ENCODE measurements around the gene CYBC1. TPM values are rescaled to one million over a fixed set of nuclear protein-coding genes. Genes with fewer than 3 reads are reported as not detected.

CYBC1 gene
- total RNA-seq, result 100 to 1,000 TPM; 236 to 249 TPM
- 100 to 1,000 TPM; 166 to 237 TPM for polyA plus RNA-seq

DNA sequence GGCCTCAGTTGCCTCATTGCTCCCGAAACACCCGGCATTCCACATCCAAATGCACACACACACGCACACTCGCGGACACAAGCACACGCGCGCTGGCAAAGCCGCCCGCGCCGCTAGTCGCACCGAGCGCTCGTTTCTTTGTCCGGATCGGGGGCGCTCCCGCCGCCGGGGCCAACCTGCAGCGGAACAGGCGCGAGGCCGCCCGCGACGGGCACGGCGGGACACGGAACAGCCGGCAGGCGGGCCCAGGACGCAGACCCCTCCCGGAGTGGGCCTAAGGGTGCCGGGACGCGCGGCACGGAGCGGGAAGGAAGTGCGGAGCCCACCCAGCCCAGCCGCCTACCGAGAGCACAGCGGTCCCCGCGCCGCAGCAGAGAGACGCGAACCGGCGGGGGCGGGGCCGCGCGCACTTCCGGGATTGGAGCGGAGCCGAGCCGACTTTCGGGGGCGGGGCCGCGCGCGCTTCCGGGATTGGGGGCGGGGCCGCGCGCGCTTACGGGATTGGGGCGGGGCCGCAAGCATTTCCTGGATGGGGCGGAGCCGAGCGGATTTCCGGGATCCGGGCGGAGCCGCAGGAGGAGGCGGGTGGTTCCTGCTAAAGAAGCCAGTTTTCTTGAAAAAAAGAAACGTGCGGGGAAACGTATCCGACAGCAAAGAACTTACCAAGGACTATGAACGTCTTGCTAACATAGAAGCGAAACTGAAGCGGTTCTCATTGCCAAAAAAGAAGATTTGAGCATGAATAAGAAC is at the start of gene CYBC1:
TSS of gene CYBC1 (minus strand) at position 396 of the 750 bp plus-strand sequence. CDS start 1,498 bp downstream, outside the sequence.
- no peaks in the 10 kb centered on the region for H3K9me3 ChIP-seq (ENCODE audit: control insufficient read depth in 1 of 2, low read length in 2 of 2)
- H3K27me3 Mint-ChIP-seq, result no peaks in the 10 kb centered on the region
- no peaks in the 10 kb centered on the region for H3K9me3 Mint-ChIP-seq
- peak within 1 kb of the TSS; percentile 86 for H3K27ac ChIP-seq (ENCODE audit: low read depth, low read length)
- H3K4me3 Mint-ChIP-seq, result peak within 1 kb of the TSS; percentile 86 to 98 (median 94)
- peaks cover 44% of the 10 kb centered on the region for H3K4me1 ChIP-seq (ENCODE audit: insufficient read depth, low read length)
- POLR2A ChIA-PET (ENCODE audit: partially characterized antibody), result interaction anchor here (1.4 to 3.3 kb wide), 4 partner anchors 8 to 46 kb away, joined by 3 to 50 read pairs (median 14); partner anchors contain the start of gene NARF
- peak within 1 kb of the TSS; percentile 93 to 99 (median 96) for H3K27ac Mint-ChIP-seq
- H3K4me1 Mint-ChIP-seq, result peaks cover 22 to 48% (median 30%) of the 10 kb centered on the region in 4 donors
- no peaks in the 10 kb centered on the region for H3K27me3 ChIP-seq (ENCODE audit: insufficient read depth, low read length)
- peaks cover 0 to 17% of the 10 kb centered on the region in 2 donors for H3K36me3 Mint-ChIP-seq
- peak; percentile 90 to 93 (median 93) for DNase-seq
- H3K36me3 ChIP-seq (ENCODE audit: insufficient read depth, low read length), result peaks cover 14% of the 10 kb centered on the region
- intact Hi-C loops (cut with micrococcal nuclease), result loop anchor here (1.0 to 5.0 kb wide), 4 partner anchors 8 to 302 kb away; partner anchors contain the start of genes HEXD, NARF, OGFOD3 and TBCD
- CTCF ChIA-PET (ENCODE audit: partially characterized antibody), result no interaction called here
- peak within 1 kb of the TSS; percentile 86 to 95 for H3K4me3 ChIP-seq (ENCODE audit: low read length in 2 of 2)

GRCh38 chr17:82497483-82498405 is 47.2 kb upstream of the CYBC1 start:
- Histone ChIP-seq H3K27ac (ENCODE audit: low read depth, low read length) (peak overlapping the region; percentile 52), H3K4me3 (ENCODE audit: low read length in 2 of 2) (peak overlapping the region in 1 of 2 donors; percentile 48), H3K36me3 (ENCODE audit: insufficient read depth, low read length) (no peaks in the 10 kb centered on the region), H3K9me3 (ENCODE audit: control insufficient read depth in 1 of 2, low read length in 2 of 2) (no peaks in the 10 kb centered on the region), H3K4me1 (ENCODE audit: insufficient read depth, low read length) (peaks cover 21% of the 10 kb centered on the region), H3K27me3 (ENCODE audit: insufficient read depth, low read length) (no peaks in the 10 kb centered on the region)
- peak overlapping the region; percentile 88 to 95 (median 90) for H3K4me3 Mint-ChIP-seq
- intact Hi-C loops (cut with micrococcal nuclease), result loop anchor here (1.0 to 2.0 kb wide), 5 partner anchors 22 to 79 kb away; partner anchors contain the start of genes CYBC1, FOXK2, HEXD and NARF
- CTCF ChIA-PET (ENCODE audit: partially characterized antibody), result interaction anchor here (0.9 kb wide), 1 partner anchor 41 kb away, joined by 3 read pairs; no protein-coding TSS in a partner anchor
- peak overlapping the region; percentile 89 to 96 (median 93) for H3K27ac Mint-ChIP-seq
- peaks cover 0 to 8% of the 10 kb centered on the region in 2 donors for H3K36me3 Mint-ChIP-seq
- H3K9me3 Mint-ChIP-seq, result peaks cover 0 to 5% (median 0%) of the 10 kb centered on the region in 8 donors
- DNase-seq, result peak; percentile 51 to 63 (median 54)
- peaks cover 0 to 5% of the 10 kb centered on the region in 2 donors for H3K27me3 Mint-ChIP-seq
- peaks cover 12 to 34% (median 18%) of the 10 kb centered on the region in 4 donors for H3K4me1 Mint-ChIP-seq
- POLR2A ChIA-PET (ENCODE audit: partially characterized antibody), result interaction anchor here (1.1 to 3.7 kb wide), 8 partner anchors 16 to 200 kb away, joined by 3 to 21 read pairs (median 4); partner anchors contain the start of genes CYBC1, FOXK2 and NARF

DNA sequence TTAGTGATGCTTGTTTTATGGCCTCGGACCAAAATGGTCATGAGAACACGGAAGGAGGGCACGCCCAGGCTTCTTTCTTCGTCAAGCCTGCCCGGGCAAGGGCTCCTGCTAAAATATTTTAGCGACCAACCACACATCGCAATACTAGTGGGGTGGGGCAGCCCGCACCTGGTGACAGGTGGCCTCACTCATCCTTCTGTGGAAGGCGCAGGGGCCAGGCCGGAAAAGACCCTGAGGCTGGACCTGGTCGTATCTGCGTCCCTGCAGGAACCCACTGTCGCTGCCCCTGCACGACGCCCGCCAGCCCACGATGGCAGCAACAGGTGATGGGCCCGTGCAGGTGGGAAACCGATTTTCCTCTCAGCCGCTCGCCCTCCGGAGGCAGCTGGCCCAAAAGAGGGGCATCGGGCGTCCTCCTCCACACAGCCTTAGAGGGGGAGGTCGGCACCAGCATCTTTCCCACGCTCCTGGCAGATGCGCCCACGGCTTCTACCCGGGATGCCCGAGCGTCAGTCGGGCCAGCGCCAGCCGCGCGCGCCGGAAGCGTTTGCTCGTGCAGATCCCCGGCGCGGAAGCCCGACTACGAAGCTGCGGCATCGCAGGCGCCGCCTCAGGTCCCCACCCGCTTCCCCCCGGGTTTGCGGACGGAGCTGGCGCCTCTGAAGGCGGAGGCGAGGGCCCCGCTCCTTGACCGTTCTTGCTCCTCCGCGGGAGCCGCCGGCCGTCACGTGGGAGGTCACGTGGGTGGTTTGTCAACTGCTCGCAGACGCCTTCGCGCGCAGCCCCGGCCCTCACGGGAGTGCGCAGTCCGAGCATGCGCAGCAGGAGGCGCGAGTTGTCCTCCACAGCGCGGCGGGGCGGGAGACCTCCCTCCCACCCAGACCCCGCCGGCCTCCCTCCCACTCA is 46.2 kb upstream of the CYBC1 start:
- H3K4me1 Mint-ChIP-seq, result peaks cover 12 to 34% (median 18%) of the 10 kb centered on the region in 4 donors
- peaks cover 0 to 6% (median 0%) of the 10 kb centered on the region in 8 donors for H3K9me3 Mint-ChIP-seq
- Histone ChIP-seq H3K36me3 (ENCODE audit: insufficient read depth, low read length) (no peaks in the 10 kb centered on the region), H3K27ac (ENCODE audit: low read depth, low read length) (peak overlapping the region; percentile 70), H3K4me1 (ENCODE audit: insufficient read depth, low read length) (peaks cover 21% of the 10 kb centered on the region), H3K9me3 (ENCODE audit: control insufficient read depth in 1 of 2, low read length in 2 of 2) (no peaks in the 10 kb centered on the region), H3K4me3 (ENCODE audit: low read length in 2 of 2) (peak overlapping the region in 1 of 2 donors; percentile 68), H3K27me3 (ENCODE audit: insufficient read depth, low read length) (no peaks in the 10 kb centered on the region)
- ChIA-PET POLR2A (ENCODE audit: partially characterized antibody) (interaction anchor here (0.9 to 3.7 kb wide), 8 partner anchors 17 to 198 kb away, joined by 3 to 21 read pairs (median 4); partner anchors contain the start of genes CYBC1, FOXK2, NARF and OGFOD3), CTCF (ENCODE audit: partially characterized antibody) (interaction anchor here (0.8 to 1.2 kb wide), 3 partner anchors 17 to 57 kb away, joined by 3 to 6 read pairs (median 3); no protein-coding TSS in a partner anchor)
- intact Hi-C loops (cut with micrococcal nuclease), result loop anchor here (1.0 to 2.0 kb wide), 5 partner anchors 23 to 78 kb away; partner anchors contain the start of genes CYBC1, FOXK2, HEXD and NARF
- H3K27me3 Mint-ChIP-seq, result peaks cover 0 to 5% of the 10 kb centered on the region in 2 donors
- peaks cover 0 to 8% of the 10 kb centered on the region in 2 donors for H3K36me3 Mint-ChIP-seq
- H3K27ac Mint-ChIP-seq, result peak overlapping the region; percentile 68 to 89 (median 78)
- peak overlapping the region; percentile 58 to 85 (median 74) for H3K4me3 Mint-ChIP-seq
- peak; percentile 85 to 88 (median 86) for DNase-seq

- Mint-ChIP-seq H3K4me3 (peak overlapping the region; percentile 25 to 85 (median 74)), H3K27me3 (peaks cover 0 to 5% of the 10 kb centered on the region in 2 donors), H3K27ac (peak overlapping the region; percentile 68 to 89 (median 78)), H3K4me1 (peaks cover 12 to 34% (median 18%) of the 10 kb centered on the region in 4 donors), H3K36me3 (peaks cover 0 to 8% of the 10 kb centered on the region in 2 donors), H3K9me3 (peaks cover 0 to 6% (median 0%) of the 10 kb centered on the region in 8 donors)
- Histone ChIP-seq H3K4me1 (ENCODE audit: insufficient read depth, low read length) (peaks cover 21% of the 10 kb centered on the region), H3K27ac (ENCODE audit: low read depth, low read length) (no peak overlapping the region), H3K9me3 (ENCODE audit: control insufficient read depth in 1 of 2, low read length in 2 of 2) (no peaks in the 10 kb centered on the region), H3K4me3 (ENCODE audit: low read length in 2 of 2) (peak overlapping the region in 1 of 2 donors; percentile 68), H3K36me3 (ENCODE audit: insufficient read depth, low read length) (no peaks in the 10 kb centered on the region), H3K27me3 (ENCODE audit: insufficient read depth, low read length) (no peaks in the 10 kb centered on the region)
- POLR2A ChIA-PET (ENCODE audit: partially characterized antibody), result interaction anchor here (0.9 to 3.7 kb wide), 7 partner anchors 24 to 197 kb away, joined by 3 to 21 read pairs (median 5); partner anchors contain the start of genes CYBC1, FOXK2, NARF and OGFOD3
- CTCF ChIA-PET (ENCODE audit: partially characterized antibody), result interaction anchor here (0.6 to 1.5 kb wide), 4 partner anchors 58 to 443 kb away, joined by 3 to 6 read pairs (median 4); no protein-coding TSS in a partner anchor
- DNase-seq, result no peak
- intact Hi-C loops (cut with micrococcal nuclease), result loop anchor here (2.0 kb wide), 2 partner anchors 45 to 77 kb away; partner anchors contain the start of genes CYBC1, HEXD and OGFOD3
Observed at GRCh38 chr17:82495844-82496528, 45.4 kb upstream of the CYBC1 start.

DNA sequence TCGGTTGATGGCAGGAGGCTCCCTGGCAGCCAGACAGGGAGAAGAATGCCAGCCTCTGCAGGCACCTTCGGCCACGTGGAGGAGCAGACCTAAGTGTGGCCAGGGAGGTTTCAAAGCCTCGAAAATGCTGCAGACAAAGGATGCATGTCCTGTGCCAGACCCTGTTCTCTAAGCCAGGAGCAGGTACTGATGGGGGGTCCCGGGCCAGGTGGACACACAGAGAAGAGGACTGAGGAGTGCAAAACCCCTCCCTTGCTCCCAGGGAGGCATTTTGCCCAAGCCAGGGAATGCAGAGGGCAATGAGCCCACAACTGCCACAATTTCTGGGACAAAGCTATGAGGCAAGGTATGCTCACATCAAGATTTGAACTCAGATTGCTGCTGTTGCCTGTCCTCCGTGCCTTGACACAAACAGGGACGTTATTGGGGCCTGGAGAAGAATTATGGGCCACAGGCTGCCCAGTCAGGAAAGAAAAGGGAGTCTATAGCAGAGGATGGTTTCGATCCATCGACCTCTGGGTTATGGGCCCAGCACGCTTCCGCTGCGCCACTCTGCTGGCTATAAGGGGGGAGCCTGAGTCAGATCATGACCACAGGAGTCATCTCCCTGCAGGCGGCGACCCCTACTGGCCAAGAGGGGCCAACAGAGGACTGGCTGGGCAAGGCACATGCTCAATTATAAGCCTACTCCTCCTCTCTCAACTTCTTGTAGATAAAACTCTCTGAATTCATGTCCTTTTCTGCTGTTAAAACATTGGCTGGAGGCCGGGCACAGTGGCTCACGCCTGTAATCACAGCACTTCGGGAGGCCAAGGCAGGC is 43.9 kb upstream of the CYBC1 start:
- intact Hi-C loops (cut with micrococcal nuclease), result loop anchor here (1.0 kb wide), 1 partner anchor 143 kb away; no protein-coding TSS in a partner anchor
- peaks cover 0 to 5% of the 10 kb centered on the region in 2 donors for H3K27me3 Mint-ChIP-seq
- peaks cover 12 to 34% (median 18%) of the 10 kb centered on the region in 4 donors for H3K4me1 Mint-ChIP-seq
- Histone ChIP-seq H3K4me1 (ENCODE audit: insufficient read depth, low read length) (peaks cover 21% of the 10 kb centered on the region), H3K27me3 (ENCODE audit: insufficient read depth, low read length) (no peaks in the 10 kb centered on the region), H3K36me3 (ENCODE audit: insufficient read depth, low read length) (no peaks in the 10 kb centered on the region), H3K9me3 (ENCODE audit: control insufficient read depth in 1 of 2, low read length in 2 of 2) (no peaks in the 10 kb centered on the region), H3K4me3 (ENCODE audit: low read length in 2 of 2) (no peak overlapping the region), H3K27ac (ENCODE audit: low read depth, low read length) (no peak overlapping the region)
- ChIA-PET POLR2A (ENCODE audit: partially characterized antibody) (interaction anchor here (2.1 to 3.7 kb wide), 2 partner anchors 36 to 45 kb away, joined by 5 to 21 read pairs; partner anchors contain the start of gene NARF), CTCF (ENCODE audit: partially characterized antibody) (interaction anchor here (0.6 to 1.6 kb wide), 6 partner anchors 17 to 137 kb away, joined by 3 to 4 read pairs (median 3); no protein-coding TSS in a partner anchor)
- peaks cover 0 to 6% (median 0%) of the 10 kb centered on the region in 8 donors for H3K9me3 Mint-ChIP-seq
- peak overlapping the region; percentile 36 to 86 (median 68) for H3K4me3 Mint-ChIP-seq
- peaks cover 0 to 10% of the 10 kb centered on the region in 2 donors for H3K36me3 Mint-ChIP-seq
- H3K27ac Mint-ChIP-seq, result peak overlapping the region; percentile 87 to 100 (median 92)
- DNase-seq, result peak; percentile 86 to 90 (median 88)
